Sigmoid colon (tissue), 7 donors: ENCODE measurements around the gene PHGDH. TPM values are rescaled to one million over a fixed set of nuclear protein-coding genes. Genes with fewer than 3 reads are reported as not detected.
"Not testable (repeated sequence)": the region's sequence is repeated elsewhere in the genome, so short reads cannot be mapped to it uniquely, and the experiment has no call there.

Experiments used
- DNase-seq: peaks from one replicate; pipeline ENCODE4 v3.0.0-alpha.2; 2019
- H3K27ac ChIP-seq, 4 donors: fragments of 200-600 bp; sonication (generic); one replicate each; pipeline ENCODE4 v1.5.1; 2016 to 2019; ENCODE audit warnings: mild to moderate bottlenecking in 1 of 4
- H3K27me3 ChIP-seq, 3 donors: fragments of 200-600 bp; sonication (generic); one replicate each; pipeline ENCODE4 v1.5.1; 2019; ENCODE audit warnings: mild to moderate bottlenecking in 1 of 3
- H3K36me3 ChIP-seq, 4 donors: fragments of 200-600 bp; sonication (generic); one replicate each; pipeline ENCODE4 v1.5.1; 2016 to 2019
- H3K4me1 ChIP-seq, 4 donors: fragments of 200-600 bp; sonication (generic); one replicate each; pipeline ENCODE4 v1.5.1; 2017 to 2019
- H3K4me3 ChIP-seq, 4 donors: fragments of 200-600 bp; sonication (generic); one replicate each; pipeline ENCODE4 v1.5.1; 2017 to 2019; ENCODE audit warnings: mild to moderate bottlenecking in 2 of 4, moderate library complexity in 1 of 4
- H3K9me3 ChIP-seq, 4 donors: fragments of 200-600 bp in 3 of 4; sonication (generic) in 3 of 4; one replicate each; pipeline versions ENCODE4 v1.5.1 to v1.6.1; 2013 to 2019
- CTCF ChIP-seq, 4 experiments: fragments of 450-650 bp in 3 of 4; fragments of 200-600 bp in 1 of 4; IDR thresholded peaks; one replicate each; pipeline ENCODE4 v1.5.1; 2016 to 2019; ENCODE audit warnings: antibody characterized with exemption in 4 of 4, mild to moderate bottlenecking in 3 of 4, moderate library complexity in 2 of 4
- EP300 ChIP-seq, 4 donors: sonication (generic); formaldehyde crosslinking; IDR thresholded peaks; one replicate each; pipeline ENCODE4 v1.6.1; 2017; ENCODE audit warnings: antibody characterized with exemption in 4 of 4
- POLR2A ChIP-seq, 2 donors: fragments of 450-650 bp; IDR thresholded peaks; one replicate each; pipeline ENCODE4 v1.6.1; 2016; ENCODE audit warnings: antibody characterized with exemption in 2 of 2, mild to moderate bottlenecking in 2 of 2, moderate library complexity in 2 of 2
- POLR2AphosphoS5 ChIP-seq, 4 donors: sonication (generic); formaldehyde crosslinking; IDR thresholded peaks; one replicate each; pipeline ENCODE4 v1.6.1; 2017; ENCODE audit warnings: antibody characterized with exemption in 4 of 4
- WGBS, 2 donors: extraction: QIAGEN DNeasy Blood & Tissue Kit; methylation state at CpG; one replicate each; pipeline ENCODE4 v1.1.7; 2013; 5-methylcytosine and 5-hydroxymethylcytosine counted together
- intact Hi-C: fragments of 100-400 bp; cut with DNase I; formaldehyde crosslinking; loops from one replicate; pipeline ENCODE4 v1.15.1; 2023
- polyA plus RNA-seq, 3 donors: library from polyadenylated mRNA; stranded (reverse); fragments of 200-250 nt; gene quantifications; one replicate each; pipeline ENCODE4 v1.2.3, GENCODE V29; 2013
- total RNA-seq, 4 donors: library from RNA; depleted of rRNA; stranded (reverse); fragments of >200 nt; gene quantifications; one replicate each; pipeline ENCODE4 v1.1.0, GENCODE V29; 2016
- donor health status: healthy with polysubstance abuse.
- donor health status: Bipolar disorder and iron deficiency.
- donor health status: healthy.

PHGDH gene
- total and polyA plus RNA-seq, 7 donors: 3.9 to 37.7 (median 22.0) TPM

GRCh38 chr1:119702384-119702783 lies 9.3 kb upstream of the PHGDH start:
- 88 to 89% methylated on average over 2 of the region's 2 CpGs for WGBS, 2 donors
- Histone ChIP-seq H3K4me3 (no peak overlapping the region), H3K27ac (no peak overlapping the region), H3K4me1 (no peaks in the 10 kb centered on the region), H3K9me3 (peaks cover 0 to 8% (median 2%) of the 10 kb centered on the region in 4 donors), H3K27me3 (no peaks in the 10 kb centered on the region), H3K36me3 (no peaks in the 10 kb centered on the region)
- intact Hi-C loops: no loop called here
- DNase-seq: no peak
- no peak for TF ChIP-seq POLR2A (IDR thresholded peaks at IDR 0.05)

GRCh38 chr1:119703666-119704450 lies 7.9 kb upstream of the PHGDH start:
- intact Hi-C loops: no loop called here
- H3K27ac ChIP-seq: no peak overlapping the region
- DNase-seq: no peak

GRCh38 chr1:119706599-119706998 lies 5.1 kb upstream of the PHGDH start:
- H3K36me3 ChIP-seq, H3K4me3 ChIP-seq, intact Hi-C loops, H3K27ac ChIP-seq, H3K27me3 ChIP-seq, DNase-seq, H3K4me1 ChIP-seq, H3K9me3 ChIP-seq: not testable (repeated sequence)
- WGBS, 2 donors: 82 to 90% methylated on average over 6 of the region's 6 CpGs

More at GRCh38 chr1:119703666-119704450, 7.9 kb upstream of the PHGDH start:
- H3K36me3 ChIP-seq: no peaks in the 10 kb centered on the region
- peaks cover 0 to 8% (median 2%) of the 10 kb centered on the region in 4 donors for H3K9me3 ChIP-seq
- H3K4me1 ChIP-seq: no peaks in the 10 kb centered on the region
- no peak for TF ChIP-seq POLR2AphosphoS5 (IDR thresholded peaks at IDR 0.05)
- TF ChIP-seq CTCF (IDR thresholded peaks at IDR 0.05): no peak
- TF ChIP-seq POLR2A (IDR thresholded peaks at IDR 0.05): no peak
- no peak for TF ChIP-seq EP300 (IDR thresholded peaks at IDR 0.05)
- WGBS, 2 donors: 86 to 92% methylated on average over 6 of the region's 6 CpGs
- H3K27me3 ChIP-seq: no peaks in the 10 kb centered on the region
- no peak overlapping the region for H3K4me3 ChIP-seq

GRCh38 chr1:119711356-119711803 lies 354 bp upstream of the PHGDH start:
- H3K9me3 ChIP-seq, DNase-seq, H3K36me3 ChIP-seq, H3K27me3 ChIP-seq: not testable (repeated sequence)
- WGBS, 2 donors: 11 to 14% methylated on average over 8 of the region's 10 CpGs
- Histone ChIP-seq H3K27ac (peak overlapping the region; percentile 78 to 89 (median 82)), H3K4me1 (peaks cover 0 to 30% (median 19%) of the 10 kb centered on the region in 4 donors), H3K4me3 (peak overlapping the region in 3 of 4 donors; percentile 66 to 72 (median 68))
- intact Hi-C loops: loop anchor here (5.0 kb wide), 1 partner anchor 384 kb away; no protein-coding TSS in a partner anchor

GRCh38 chr1:119712342-119713038 lies 756 bp downstream of the PHGDH start:
- TF ChIP-seq POLR2AphosphoS5 (IDR thresholded peaks at IDR 0.05): peak in 3 of 4 donors; percentile 27 to 62 (median 59)
- TF ChIP-seq EP300 (IDR thresholded peaks at IDR 0.05): no peak
- no peaks in the 10 kb centered on the region for H3K27me3 ChIP-seq
- peak; percentile 94 for DNase-seq
- WGBS, 2 donors: 2 to 5% methylated on average over 51 of the region's 51 CpGs
- intact Hi-C loops: loop anchor here (2.0 to 5.0 kb wide), 2 partner anchors 38 to 385 kb away; no protein-coding TSS in a partner anchor
- peaks cover 0 to 30% (median 19%) of the 10 kb centered on the region in 4 donors for H3K4me1 ChIP-seq
- no peaks in the 10 kb centered on the region for H3K9me3 ChIP-seq
- peak overlapping the region; percentile 78 to 89 (median 82) for H3K27ac ChIP-seq
- no peaks in the 10 kb centered on the region for H3K36me3 ChIP-seq
- peak overlapping the region; percentile 53 to 72 (median 67) for H3K4me3 ChIP-seq

- H3K27me3 ChIP-seq: no peaks in the 10 kb centered on the region
- peak overlapping the region; percentile 53 to 72 (median 67) for H3K4me3 ChIP-seq
- no peaks in the 10 kb centered on the region for H3K36me3 ChIP-seq
- TF ChIP-seq CTCF (IDR thresholded peaks at IDR 0.05): no peak
- TF ChIP-seq POLR2AphosphoS5 (IDR thresholded peaks at IDR 0.05): no peak
- no peak for TF ChIP-seq EP300 (IDR thresholded peaks at IDR 0.05)
- TF ChIP-seq POLR2A (IDR thresholded peaks at IDR 0.05): no peak
- peaks cover 0 to 30% (median 19%) of the 10 kb centered on the region in 4 donors for H3K4me1 ChIP-seq
- intact Hi-C loops: loop anchor here (2.0 to 5.0 kb wide), 2 partner anchors 38 to 386 kb away; no protein-coding TSS in a partner anchor
- H3K27ac ChIP-seq: peak overlapping the region; percentile 78 to 89 (median 82)
- no peak for DNase-seq
- no peaks in the 10 kb centered on the region for H3K9me3 ChIP-seq
- 66 to 75% methylated on average over 17 of the region's 17 CpGs for WGBS, 2 donors
Observed at GRCh38 chr1:119713039-119713748, 1.5 kb downstream of the PHGDH start.
